GM19372 (cell line): ENCODE measurements around the gene NOXA1.
"Not testable (repeated sequence)": the region's sequence is repeated elsewhere in the genome, so short reads cannot be mapped to it uniquely, and the experiment has no call there.

Source experiments
- ATAC-seq: cut with Tn5 transposase; IDR thresholded peaks from one replicate; pipeline ENCODE4 v1.9.1; 2021; ENCODE audit warnings: mild to moderate bottlenecking, low read depth, moderate library complexity; ENCODE audit not compliant: unreplicated experiment

The NOXA1 gene

DNA sequence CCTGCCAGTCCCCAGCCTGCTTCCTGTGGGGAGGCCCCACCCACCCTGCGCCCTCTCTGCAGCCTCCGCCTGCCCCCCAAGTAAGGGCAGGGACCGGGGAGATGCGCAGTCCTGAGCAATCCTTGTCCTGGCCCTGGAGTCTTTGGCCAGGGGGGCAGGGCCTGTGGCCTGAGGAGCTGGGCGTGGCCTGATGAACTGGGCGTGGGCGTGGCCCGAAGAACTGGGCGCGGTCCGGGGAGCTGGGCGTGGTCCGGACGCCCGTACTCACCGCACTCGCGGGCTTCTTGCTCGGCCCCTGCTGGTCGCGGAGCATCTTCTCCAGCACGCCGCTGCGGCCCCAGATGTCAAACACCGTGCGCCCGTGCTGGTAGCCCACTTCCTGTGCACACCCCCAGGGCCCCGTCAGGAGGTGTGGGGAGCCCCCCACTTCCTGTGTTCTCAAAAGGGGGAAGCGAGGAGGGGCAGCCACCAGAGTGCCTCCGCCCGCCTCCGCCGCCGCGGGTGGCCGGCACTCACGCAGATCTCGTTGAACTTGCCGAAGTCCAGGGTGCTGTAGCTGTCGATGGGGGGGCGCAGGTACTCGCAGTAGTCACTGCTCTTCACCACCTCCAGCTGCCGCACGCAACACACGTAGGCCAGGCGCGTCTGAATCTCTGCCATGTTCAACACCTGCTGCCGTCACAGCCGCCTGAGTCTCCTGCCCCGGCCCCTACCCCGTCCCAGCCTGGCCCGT, 38.6 kb downstream of the NOXA1 start:
- no peak for ATAC-seq

DNA sequence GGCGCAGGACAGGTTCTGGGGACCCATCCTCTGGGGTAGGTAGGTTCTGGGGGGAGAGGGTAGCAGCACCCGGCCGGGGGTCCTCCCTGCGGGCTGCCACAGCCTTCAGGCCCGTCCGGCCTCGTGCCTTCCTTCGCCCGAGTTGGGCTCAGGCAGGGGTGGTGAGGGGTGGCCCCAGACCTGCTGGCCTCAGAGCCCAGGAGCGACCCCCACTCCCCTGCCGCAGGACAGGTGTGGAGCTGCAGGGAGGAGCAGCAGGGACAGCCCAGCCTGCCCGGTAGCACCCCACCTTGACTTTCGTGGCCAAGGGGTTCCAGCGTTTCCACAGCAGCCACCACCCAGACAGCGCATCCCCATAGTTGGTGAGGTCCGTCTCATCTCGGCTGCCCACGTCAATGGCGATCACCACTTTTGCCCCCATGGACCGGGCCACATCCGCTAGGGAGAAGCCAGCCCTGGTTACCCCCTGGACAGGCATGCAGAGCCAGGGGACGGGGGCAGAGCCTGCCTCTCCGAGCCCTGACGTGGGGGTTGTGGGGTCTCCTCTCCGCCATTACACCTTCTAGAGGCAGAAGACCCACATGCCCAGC, 39.3 kb downstream of the NOXA1 start:
- ATAC-seq: no peak

DNA sequence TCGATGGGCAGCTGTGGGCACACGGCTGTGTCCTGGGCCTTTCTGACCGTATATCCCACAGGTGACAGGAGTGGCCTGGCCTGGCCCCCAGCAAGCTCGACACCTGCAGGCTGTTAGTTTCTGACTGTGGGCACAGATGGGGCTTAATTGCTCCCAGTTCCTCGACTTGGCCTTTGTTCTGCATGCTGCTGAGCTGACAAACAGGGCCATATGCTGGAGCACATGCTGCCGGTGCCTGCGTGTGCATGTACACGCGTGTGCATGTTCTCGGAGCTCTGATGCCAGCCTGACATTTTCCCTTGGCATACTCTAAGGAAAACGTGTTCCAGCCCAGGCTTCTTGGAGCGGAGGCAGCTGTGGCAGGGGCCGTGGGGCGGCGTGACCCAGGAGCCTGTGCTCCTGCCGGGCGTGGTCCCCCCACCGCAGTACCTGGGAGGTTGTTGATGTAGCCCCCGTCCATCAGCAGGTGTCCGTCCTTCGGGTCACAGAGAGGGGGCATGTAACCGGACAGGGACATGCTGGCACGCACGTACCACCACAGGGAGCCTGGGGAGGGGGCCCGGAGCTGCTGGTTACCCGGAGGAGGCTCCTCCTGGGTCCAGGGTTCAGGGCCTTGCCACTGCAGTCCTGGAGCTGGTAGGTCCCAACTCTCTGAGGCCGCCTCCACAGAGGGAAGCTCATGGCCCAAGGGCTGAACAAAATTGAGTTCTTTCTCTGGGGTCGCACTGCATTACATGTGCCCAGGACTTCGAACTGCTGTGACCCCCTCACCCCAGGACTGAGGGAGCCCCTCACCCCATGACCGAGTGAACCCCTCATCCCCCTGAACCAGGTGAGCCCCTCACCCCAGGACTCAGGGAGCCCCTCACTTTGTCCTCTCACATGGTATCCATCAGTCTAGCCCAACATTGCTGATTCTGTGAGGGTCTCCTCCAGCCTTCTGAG, 40.1 kb downstream of the NOXA1 start:
- ATAC-seq: no peak

DNA sequence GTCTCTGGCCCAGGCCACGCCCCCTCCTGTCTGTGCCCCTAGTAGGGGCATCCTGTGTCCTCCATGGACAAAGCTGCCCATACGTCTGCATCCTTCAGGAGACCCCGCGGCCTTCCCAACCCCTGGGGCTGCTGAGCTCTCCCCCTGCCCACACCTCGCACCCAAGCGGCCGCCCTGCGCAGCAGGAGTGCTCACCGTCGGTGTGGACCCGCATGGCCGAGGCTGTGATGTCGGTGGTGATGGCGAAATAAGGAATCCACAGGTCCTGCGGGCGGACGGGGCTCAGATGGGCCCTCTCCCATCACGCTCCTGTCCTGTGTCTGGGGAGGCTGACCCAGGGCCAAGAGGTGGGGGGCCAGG, 40.7 kb downstream of the NOXA1 start:
- no peak for ATAC-seq

DNA sequence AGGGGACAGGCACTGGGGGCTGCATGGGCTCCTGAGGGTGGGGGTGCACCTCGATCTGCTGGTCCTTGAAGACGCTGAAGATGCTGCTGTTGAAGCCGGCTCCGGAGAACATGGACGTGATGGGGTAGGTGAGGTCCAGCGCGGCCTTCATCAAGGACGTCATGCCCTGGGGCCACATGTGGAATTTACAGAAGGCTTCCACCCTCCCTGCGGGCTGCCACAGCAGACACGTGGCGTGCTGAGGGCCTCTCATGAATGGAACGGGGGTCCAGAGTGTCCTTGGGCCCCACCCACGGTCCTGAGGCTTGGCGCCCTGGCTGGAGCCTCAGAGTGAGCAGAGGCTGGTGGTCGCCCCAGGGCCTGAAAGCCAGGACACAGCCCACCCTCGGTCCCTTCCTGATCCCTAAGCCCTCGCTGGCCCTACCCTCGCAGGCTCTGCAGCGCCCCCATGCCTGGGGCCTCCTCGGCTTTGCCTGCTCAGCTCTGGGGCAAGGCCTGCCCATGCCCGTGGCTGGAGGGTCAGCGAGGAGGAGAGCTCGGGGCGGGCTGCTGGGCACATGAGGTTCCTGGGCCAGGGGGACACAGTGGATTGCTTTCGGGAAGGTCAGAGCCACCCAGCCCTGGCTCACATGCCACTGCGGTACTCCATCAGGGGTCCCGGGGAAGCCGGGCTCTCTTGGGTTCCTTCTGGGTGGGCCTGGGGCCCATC, 41.3 kb downstream of the NOXA1 start:
- ATAC-seq: no peak

DNA sequence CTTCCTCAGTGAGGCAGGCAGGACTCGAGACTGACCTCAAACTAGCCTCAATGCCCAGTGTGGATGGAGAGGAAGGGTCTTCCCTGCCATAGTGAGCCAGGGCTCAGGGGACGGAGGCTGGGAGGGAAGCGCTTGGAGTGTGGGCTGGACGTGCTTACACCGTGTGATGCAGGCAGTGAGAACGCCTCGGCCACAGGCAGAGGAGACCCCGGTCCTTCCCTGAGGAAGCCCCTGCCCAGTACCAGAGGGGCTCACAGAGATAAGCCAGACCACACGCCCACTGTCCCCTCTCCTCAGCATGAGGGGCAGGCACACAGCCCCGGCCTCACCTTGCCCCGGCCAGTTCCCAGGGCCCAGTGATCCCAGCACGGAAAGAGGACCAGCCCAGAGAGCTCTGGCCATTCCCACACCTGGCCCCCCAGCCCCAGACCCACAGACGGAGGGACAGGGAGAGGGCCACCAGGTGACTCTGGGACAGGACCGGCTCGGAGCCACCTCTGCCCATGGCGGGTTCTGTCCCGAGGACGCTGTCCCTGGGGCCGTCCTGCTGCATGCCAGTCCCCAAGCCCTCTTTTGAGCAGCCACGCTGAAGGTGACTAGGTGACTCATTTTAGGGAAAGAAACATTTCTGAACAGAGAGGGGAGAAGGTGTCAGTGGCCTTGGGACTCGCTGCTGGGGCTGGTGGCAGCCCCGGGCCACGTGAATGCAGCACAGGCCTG, 42.0 kb downstream of the NOXA1 start:
- no peak for ATAC-seq

DNA sequence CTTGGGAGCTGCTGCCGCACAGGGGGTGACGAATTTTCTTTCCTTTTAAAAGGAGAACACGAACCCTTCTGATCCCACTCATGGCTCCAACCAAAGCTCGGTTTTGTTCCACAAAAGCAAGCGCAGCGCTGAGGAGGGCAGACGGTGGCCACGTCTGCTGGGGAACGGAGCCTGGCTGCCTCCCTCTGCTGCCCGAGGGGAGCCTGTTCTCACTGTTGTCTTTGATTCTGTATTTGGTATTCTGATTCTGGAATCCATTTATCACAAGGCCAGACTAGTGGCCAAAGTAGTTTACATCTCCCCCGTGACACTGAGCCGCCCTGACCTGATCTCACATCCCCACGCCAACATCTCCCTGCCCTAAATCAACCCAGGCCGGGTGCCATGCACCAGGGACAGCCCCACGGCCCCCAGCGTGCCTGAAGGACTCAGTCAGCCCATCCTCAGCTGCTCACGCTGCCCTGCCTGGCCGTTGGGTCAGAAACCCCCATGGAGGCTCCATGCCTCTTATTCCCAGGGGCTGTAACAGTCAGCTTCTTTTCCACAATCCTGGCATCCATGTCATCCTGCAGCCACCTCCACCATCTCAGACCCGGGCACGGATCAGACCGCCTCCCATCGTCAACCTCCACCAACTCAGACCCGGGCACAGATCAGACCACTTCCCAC, 42.7 kb downstream of the NOXA1 start:
- no peak for ATAC-seq

DNA sequence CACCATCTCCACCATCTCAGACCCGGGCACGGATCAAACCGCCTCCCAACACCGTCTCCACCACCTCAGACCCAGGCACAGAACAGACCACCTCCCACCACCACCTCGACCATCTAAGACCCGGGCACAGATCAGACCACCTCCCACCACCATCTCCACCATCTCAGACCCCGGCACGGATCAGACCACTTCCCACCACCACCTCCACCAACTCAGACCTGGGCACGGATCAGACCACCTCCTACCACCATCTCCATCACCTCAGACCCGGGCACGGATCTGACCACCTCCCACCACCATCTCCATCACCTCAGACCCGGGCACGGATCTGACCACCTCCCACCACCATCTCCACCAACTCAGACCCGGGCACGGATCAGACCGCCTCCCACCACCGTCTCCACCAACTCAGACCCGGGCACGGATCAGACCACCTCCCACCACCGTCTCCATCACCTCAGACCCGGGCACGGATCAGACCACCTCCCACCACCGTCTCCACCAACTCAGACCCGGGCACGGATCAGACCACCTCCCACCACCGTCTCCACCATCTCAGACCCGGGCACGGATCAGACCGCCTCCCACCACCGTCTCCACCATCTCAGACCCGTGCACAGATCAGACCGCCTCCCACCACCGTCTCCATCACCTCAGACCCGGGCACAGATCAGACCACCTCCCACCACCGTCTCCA, 43.3 kb downstream of the NOXA1 start:
- ATAC-seq: not testable (repeated sequence)

DNA sequence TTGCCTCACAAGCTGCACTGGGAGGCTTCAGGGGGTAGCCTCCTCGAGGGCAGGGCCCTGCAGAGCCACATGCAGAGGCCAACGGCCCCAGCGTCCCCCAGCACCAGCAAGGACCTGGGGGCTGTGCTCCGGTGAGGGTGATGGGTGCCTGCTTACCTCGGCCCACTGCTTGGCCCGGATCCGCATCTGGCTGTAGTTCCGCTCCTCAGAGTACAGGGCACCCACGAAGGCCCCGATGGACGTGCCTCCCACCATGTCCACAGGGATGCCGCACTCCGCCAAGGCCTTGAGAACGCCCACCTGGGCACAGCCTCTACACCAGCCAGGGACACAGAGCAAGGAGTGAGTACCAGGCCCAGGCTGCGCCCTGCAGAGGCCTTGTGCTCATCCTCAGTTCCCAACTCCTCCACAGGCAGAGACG, 44.0 kb downstream of the NOXA1 start:
- ATAC-seq: no peak

DNA sequence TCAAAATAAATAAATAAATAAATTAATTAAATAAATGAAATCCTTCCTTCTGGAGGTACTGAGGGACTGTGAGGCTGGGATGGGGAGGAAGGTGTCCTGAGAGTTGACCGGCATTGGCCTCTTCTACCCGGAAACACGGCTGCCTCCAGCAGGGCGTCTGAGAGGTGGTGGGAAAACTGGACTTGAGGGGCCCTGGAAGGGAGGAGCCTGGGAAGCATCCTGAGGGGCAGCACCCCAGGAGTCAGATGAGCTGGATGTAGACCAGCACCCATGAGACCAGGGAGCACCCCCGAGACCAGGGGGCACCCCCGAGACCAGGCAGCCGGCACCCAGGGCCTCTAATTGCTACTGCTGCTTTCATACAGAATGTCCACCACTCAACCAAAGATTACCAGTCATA, 44.7 kb downstream of the NOXA1 start:
- no peak for ATAC-seq

DNA sequence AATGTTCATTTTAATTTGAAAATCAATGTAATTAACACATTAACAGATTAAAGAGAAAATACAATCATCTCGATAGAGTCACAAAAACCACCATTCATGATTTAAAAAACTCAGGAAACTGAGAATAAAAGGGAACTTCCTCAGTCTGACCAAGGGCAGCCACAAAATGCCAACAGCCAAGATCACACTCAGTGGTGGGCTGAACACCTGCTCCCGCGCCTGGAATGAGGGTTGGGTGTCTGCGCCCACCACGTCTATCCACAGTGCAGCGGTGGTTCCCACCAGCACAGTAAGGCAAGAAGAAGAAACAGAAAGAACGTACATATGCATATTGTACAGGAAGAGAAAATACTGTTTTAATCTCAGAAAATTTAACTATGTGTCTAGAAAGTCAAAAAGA, 47.6 kb downstream of the NOXA1 start:
- no peak for ATAC-seq

DNA sequence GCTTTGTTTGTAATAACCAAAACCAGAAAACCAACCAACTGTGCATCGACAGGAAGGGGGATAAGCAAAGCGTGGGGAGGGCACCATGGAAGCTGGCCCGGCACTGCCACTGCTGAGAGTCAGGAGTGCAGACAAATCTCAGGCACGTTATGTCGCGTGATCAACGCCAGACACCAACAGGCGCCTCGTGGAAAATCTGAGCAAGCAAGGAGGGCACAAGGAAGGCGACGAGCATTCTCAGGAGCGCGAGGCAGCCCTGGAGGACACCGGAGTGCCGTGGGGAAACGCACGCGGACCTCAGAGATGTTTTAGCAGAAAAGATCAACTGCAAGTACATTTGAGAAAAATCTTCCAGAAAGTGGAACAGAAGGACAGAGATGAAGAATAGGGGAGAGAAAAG, 51.1 kb downstream of the NOXA1 start:
- no peak for ATAC-seq

DNA sequence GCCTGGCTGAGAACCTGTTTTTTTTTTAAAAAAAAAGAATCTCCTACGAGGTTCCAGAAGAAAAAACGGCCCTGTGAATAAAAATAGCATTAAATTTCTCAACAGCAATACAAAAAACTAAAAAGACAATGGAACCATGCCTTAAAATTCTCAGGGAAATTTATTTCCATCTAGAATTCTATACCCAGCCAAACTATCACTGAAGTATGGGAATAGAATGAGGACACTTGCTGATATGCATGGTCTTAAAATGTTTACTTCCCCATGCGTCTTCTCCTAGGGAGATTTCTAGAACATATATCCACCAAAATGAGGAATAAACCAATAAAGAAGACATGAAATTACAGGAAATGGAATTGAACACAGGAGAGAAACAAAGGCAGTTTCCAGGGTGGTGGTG, 52.5 kb downstream of the NOXA1 start:
- no peak for ATAC-seq

DNA sequence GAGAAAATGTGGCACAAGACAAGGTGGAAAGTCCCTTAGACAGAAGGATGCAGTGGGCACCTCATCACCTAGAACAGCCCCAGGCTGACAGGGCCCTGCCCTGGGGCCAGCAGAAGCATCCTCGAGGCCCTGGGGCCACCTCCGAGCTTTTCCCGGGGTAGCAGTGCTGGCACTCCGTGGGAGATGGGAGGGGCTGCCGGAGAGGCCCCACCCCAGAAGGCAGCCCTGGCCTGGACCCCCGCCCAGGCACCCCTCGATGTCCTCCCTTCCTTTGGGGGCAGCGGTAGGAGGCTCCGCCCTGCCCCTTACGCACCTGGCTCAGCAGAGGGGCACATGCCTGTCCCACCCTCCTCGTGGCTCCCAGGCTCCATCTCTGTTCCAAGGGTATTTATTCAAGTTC, 53.7 kb downstream of the NOXA1 start:
- ATAC-seq: no peak

DNA sequence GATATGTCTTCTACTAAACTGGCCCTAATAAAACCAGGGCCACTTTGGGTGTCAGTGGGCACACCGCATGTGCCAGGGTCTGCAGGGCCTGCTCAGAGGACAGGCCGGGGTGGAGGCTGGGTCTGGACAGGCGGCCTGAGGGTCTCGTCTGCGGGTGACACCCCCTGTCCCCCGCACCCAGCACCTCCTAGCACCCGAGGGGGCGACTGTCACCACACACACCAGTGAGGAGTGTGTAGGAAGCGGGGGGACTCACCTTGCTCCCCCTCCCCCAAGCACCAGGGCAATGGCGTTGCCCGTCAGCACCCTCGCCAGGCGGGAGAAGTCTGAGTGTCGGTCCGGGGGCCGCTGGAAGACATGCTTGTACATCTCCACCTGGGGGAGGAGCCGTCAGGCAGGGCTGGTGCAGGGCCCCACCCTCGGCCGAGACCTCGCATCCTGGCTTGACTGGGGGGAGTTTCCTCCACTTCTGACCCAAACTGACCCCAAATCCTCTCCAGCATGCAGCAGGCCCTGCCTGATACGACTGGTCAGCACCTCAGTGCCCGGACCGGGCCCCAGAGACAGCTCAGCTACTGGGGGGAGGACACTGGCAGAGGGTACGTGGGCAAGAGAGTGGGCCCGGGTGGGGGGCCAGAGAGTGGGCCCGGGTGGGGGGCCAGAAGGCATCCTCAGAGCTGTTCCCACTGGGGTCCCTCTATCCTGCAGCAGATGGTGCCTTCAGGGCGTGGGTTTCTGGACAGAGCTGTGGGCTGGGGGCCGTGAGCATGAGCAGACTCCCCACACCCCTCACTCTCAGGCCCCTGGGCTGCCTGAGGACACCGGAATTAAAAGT, 54.8 kb downstream of the NOXA1 start:
- ATAC-seq: no peak

DNA sequence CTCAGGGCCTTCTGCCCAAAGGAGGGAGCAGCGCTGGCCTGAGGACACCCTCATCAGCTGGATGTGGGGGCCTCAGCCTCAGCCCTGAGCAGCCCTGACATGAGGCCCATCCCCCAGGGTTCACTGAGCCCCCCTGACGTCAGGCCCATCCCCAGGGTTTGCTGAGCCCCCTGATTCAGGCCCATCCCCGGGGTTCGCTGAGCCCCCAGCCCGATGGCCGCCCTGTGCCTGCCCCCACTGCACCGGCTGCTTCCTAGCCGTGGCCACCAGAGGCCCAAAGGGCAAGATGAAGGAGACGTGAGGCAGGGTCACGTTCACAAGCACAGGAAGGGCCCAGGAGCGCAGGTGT, 55.4 kb downstream of the NOXA1 start:
- no peak for ATAC-seq

DNA sequence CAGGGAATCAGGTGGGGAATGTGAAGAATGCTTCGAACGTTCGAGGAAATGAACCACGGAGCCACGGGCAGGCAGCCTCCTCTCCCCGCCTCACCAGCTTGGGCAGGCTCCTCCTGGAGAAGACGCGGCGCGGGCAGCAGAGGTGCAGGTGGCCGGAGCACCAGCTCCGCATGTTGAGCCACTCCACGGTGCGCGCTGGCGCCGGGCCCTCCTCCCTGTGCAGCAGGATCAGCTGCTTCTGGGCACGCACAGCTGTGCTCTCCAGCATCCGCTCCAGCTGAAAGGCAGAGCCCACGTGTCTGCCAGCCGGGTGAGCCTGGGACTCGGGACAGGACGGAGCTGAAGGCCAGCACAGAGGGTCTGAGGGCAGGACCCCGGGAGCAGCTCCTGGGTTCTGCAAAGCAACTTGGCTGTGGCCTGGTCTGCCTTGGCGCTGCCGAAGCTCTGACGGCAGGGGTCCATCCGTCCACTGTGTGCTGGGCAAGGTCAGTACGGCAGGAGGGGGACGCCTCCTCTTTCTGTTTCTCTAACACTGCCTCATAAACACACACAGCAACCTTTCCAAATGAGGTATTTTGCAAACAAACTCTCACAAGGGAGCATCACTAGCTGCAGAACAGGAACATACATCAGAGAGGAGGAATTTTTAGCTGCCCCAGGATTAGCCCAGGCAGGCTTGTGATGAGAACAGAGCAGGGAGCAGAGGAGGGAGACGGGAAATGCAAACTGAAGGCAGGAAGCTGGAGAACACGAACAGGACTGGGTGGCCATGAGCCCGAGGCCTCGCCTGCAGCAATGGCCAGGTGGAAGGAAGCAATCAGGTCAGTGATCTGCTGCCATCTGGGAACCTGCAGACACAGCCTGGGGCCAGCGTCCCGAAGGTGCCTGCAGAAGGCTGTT, 56.0 kb downstream of the NOXA1 start:
- ATAC-seq: no peak
